Endothelial cell of umbilical vein (primary cell): ENCODE data around the gene OR9Q2. TPM values are rescaled to one million over a fixed set of nuclear protein-coding genes. Genes with fewer than 3 reads are reported as not detected.
"Not testable (repeated sequence)": the region's sequence is repeated elsewhere in the genome, so short reads cannot be mapped to it uniquely, and the experiment has no call there.

Experiments
- BruUV-seq: library from RNA; stranded (reverse); fragments of 400-500 nt; replicated peaks from 2 replicates; lab custom pipeline; 2021; lab: Mats Ljungman, UMichigan
- CTCF ChIA-PET: fragments of 300-600, 350-600 bp; sonication (Branson Sonifier 250); formaldehyde crosslinking; loops from one replicate; lab custom pipeline; 2021; ENCODE audit warnings: antibody characterized with exemption, inconsistent platforms; lab: Charles Lee
- POLR2A ChIA-PET: fragments of 300-600, 350-600 bp; sonication (Branson Sonifier 250); formaldehyde crosslinking; loops from one replicate; lab custom pipeline; 2021; ENCODE audit warnings: antibody characterized with exemption, inconsistent platforms; lab: Charles Lee
- DNase-seq: peaks from one replicate; pipeline ENCODE4 v3.0.0-alpha.2; 2011; ENCODE audit warnings: low read depth, low spot score
- FAIRE-seq: peaks from 2 replicates; lab custom pipeline; 2011; peaks lifted over from hg19 to GRCh38; lab: Jason Lieb, UNC
- H2AFZ ChIP-seq: 2 replicates; pipeline ENCODE4 v1.6.0; 2012; ENCODE audit warnings: low read depth, low read length, control low read depth, inconsistent platforms
- H3K27ac ChIP-seq: 2 replicates; pipeline ENCODE4 v1.5.1; 2011; ENCODE audit warnings: low read depth, mild to moderate bottlenecking, control low read depth, low read length, moderate library complexity; ENCODE audit not compliant: insufficient read depth
- H3K27me3 ChIP-seq, 2 experiments: 2 replicates each; pipeline versions ENCODE4 v1.6.0 to v1.6.1; 2011; ENCODE audit warnings: low read length in 2 of 2, mixed read lengths in 1 of 2; ENCODE audit not compliant: control insufficient read depth in 2 of 2, insufficient read depth in 2 of 2
- H3K36me3 ChIP-seq, 2 experiments: 2 replicates in 1 of 2; 3 replicates in 1 of 2; pipeline ENCODE4 v1.5.1; 2011; ENCODE audit warnings: low read length in 2 of 2, mild to moderate bottlenecking in 1 of 2, moderate library complexity in 1 of 2; ENCODE audit not compliant: control insufficient read depth in 2 of 2, insufficient read depth in 2 of 2; ENCODE audit errors: extremely low read depth in 1 of 2
- H3K4me1 ChIP-seq: 3 replicates; pipeline ENCODE4 v1.5.1; 2011; ENCODE audit warnings: mild to moderate bottlenecking, low read length; ENCODE audit not compliant: control insufficient read depth, insufficient read depth; ENCODE audit errors: extremely low read depth
- H3K4me2 ChIP-seq: 2 replicates; pipeline ENCODE4 v1.6.1; 2011; ENCODE audit warnings: low read length, control low read depth, mixed read lengths; ENCODE audit not compliant: insufficient read depth
- H3K4me3 ChIP-seq, 3 experiments: fragments of 200-600 bp in 1 of 3; sonication (generic), shearing (Covaris generic) in 1 of 3; replicated peaks in 1 of 3; 2 replicates each; pipeline ENCODE4 v1.5.1; 2011 to 2016; ENCODE audit warnings: control low read depth in 3 of 3, low read length in 3 of 3, mild to moderate bottlenecking in 2 of 3, inconsistent platforms in 1 of 3, low read depth in 1 of 3, moderate library complexity in 1 of 3; ENCODE audit not compliant: insufficient read depth in 1 of 3
- H3K79me2 ChIP-seq: 2 replicates; pipeline ENCODE4 v1.6.0; 2012; ENCODE audit warnings: low read length, inconsistent platforms; ENCODE audit not compliant: control insufficient read depth, insufficient read depth
- H3K9ac ChIP-seq: replicated peaks from 2 replicates; pipeline ENCODE3; 2011; ENCODE audit warnings: low read length, control low read depth; ENCODE audit not compliant: insufficient read depth; ENCODE audit errors: extremely low read depth
- H3K9me1 ChIP-seq: replicated peaks from 3 replicates; pipeline ENCODE4 v1.6.0; 2011; ENCODE audit warnings: mild to moderate bottlenecking, low read length; ENCODE audit not compliant: control insufficient read depth, insufficient read depth; ENCODE audit errors: extremely low read depth
- H3K9me3 ChIP-seq: replicated peaks from 2 replicates; pipeline ENCODE4 v1.5.1; 2012; ENCODE audit warnings: low read length, inconsistent platforms; ENCODE audit not compliant: control insufficient read depth, insufficient read depth
- H4K20me1 ChIP-seq: replicated peaks from 2 replicates; pipeline ENCODE3; 2011; ENCODE audit warnings: mild to moderate bottlenecking, low read length; ENCODE audit not compliant: control insufficient read depth, insufficient read depth; ENCODE audit errors: extremely low read depth
- EZH2 ChIP-seq: IDR thresholded peaks from 2 replicates; pipeline ENCODE4 v1.6.1; 2012; ENCODE audit warnings: borderline replicate concordance, low read depth, mild to moderate bottlenecking, moderate library complexity, low read length, inconsistent platforms; ENCODE audit not compliant: severe bottlenecking
- FOS ChIP-seq: IDR thresholded peaks from 2 replicates; pipeline ENCODE4 v1.6.1; 2011; ENCODE audit warnings: mild to moderate bottlenecking, low read length, moderate library complexity, borderline replicate concordance; ENCODE audit not compliant: insufficient read depth
- JUN ChIP-seq: IDR thresholded peaks from 2 replicates; pipeline ENCODE4 v1.6.1; 2011; ENCODE audit warnings: borderline replicate concordance, low read depth; ENCODE audit not compliant: insufficient read length, insufficient read depth
- MAX ChIP-seq: IDR thresholded peaks from 2 replicates; pipeline ENCODE4 v1.6.1; 2011; ENCODE audit not compliant: insufficient read depth, insufficient read length
- MYC ChIP-seq: IDR thresholded peaks from one replicate; pipeline ENCODE4 v1.6.1; 2011; ENCODE audit warnings: mild to moderate bottlenecking, low read depth, low read length
- POLR2A ChIP-seq: IDR thresholded peaks from 2 replicates; pipeline ENCODE4 v1.6.1; 2012; ENCODE audit warnings: low read depth, mild to moderate bottlenecking, control low read depth, low read length
- POLR2AphosphoS5 ChIP-seq: IDR thresholded peaks from 2 replicates; pipeline ENCODE4 v1.6.1; 2012; ENCODE audit warnings: low read depth, mild to moderate bottlenecking, control low read depth, low read length, moderate library complexity; ENCODE audit not compliant: insufficient read depth
- dilution Hi-C: fragments of 300-500 bp; cut with MboI; formaldehyde crosslinking; loops from one replicate; pipeline ENCODE4 v1.15.0; 2019; ENCODE audit warnings: low sequenced_read_pairs; ENCODE audit not compliant: extremely low pct_ligation_motif_present
- intact Hi-C: fragments of 100-400 bp; cut with micrococcal nuclease; formaldehyde crosslinking; loops from one replicate; pipeline ENCODE4 v1.10.0; 2022
- polyA plus RNA-seq, 4 experiments: library from polyadenylated mRNA; depleted of rRNA in 3 of 4; stranded (reverse) in 3 of 4; unstranded in 1 of 4; fragments of >200 nt; gene quantifications; 2 replicates each; pipeline versions ENCODE4 v1.2.1 to v1.2.3, GENCODE V29; 2011 to 2012; ENCODE audit warnings: missing spikeins in 1 of 4
- total RNA-seq: library from RNA; stranded (reverse); gene quantifications from 2 replicates; pipeline ENCODE4 v1.2.3, GENCODE V29; 2021

OR9Q2 gene
- total and polyA plus RNA-seq, 2 donors (not counting 3 experiments of a cell fraction or from before 2014, with no cell fraction given), result not detected

- Histone ChIP-seq H3K27me3 (no peaks in the 10 kb centered on the region), H3K9ac (no peak overlapping the region), H3K79me2 (no peaks in the 10 kb centered on the region), H3K4me2 (no peak overlapping the region), H3K9me3 (no peaks in the 10 kb centered on the region), H3K4me3 (no peak overlapping the region), H3K36me3 (no peaks in the 10 kb centered on the region), H3K9me1 (no peaks in the 10 kb centered on the region), H3K27ac (no peak overlapping the region), H4K20me1 (no peaks in the 10 kb centered on the region), H3K4me1 (no peaks in the 10 kb centered on the region), H2AFZ (no peak overlapping the region)
- intact Hi-C loops, result no loop called here
- ChIA-PET POLR2A (no interaction called here), CTCF (no interaction called here)
- BruUV-seq, result no TSS peak
- dilution Hi-C loops, result no loop called here
- DNase-seq (no peak), FAIRE-seq (no peak)
- TF ChIP-seq MAX (no peak), POLR2AphosphoS5 (no peak), MYC (no peak), POLR2A (no peak), EZH2 (no peak), FOS (no peak)
These were observed 10.4 kb downstream of the OR9Q2 start for GRCh38 chr11:58199271-58199670.

- no peaks in the 10 kb centered on the region for H3K9me3 ChIP-seq
- no peak within 1 kb of the TSS for H3K4me2 ChIP-seq
- DNase-seq (no peak), FAIRE-seq (no peak)
- BruUV-seq, result no TSS peak
- no peak for TF ChIP-seq JUN
- no peaks in the 10 kb centered on the region for H3K36me3 ChIP-seq
- H4K20me1 ChIP-seq, result no peaks in the 10 kb centered on the region
- CTCF ChIA-PET, result no interaction called here
- no peak within 1 kb of the TSS for H3K4me3 ChIP-seq
- no peaks in the 10 kb centered on the region for H3K27me3 ChIP-seq
- H3K9me1 ChIP-seq, result no peaks in the 10 kb centered on the region
- H3K9ac ChIP-seq, result no peak within 1 kb of the TSS
- no peaks in the 10 kb centered on the region for H3K4me1 ChIP-seq
- dilution Hi-C loops, result no loop called here
- no peaks in the 10 kb centered on the region for H3K79me2 ChIP-seq
- intact Hi-C loops, result no loop called here
- no peak within 1 kb of the TSS for H3K27ac ChIP-seq
- no peak within 1 kb of the TSS for H2AFZ ChIP-seq
- POLR2A ChIA-PET, result no interaction called here
These were observed 15.2 kb downstream of the OR9Q2 start, which contains the start of gene OR1S2 for GRCh38 chr11:58204042-58204441. Gene OR1S2 (minus strand): TSS chr11:58204142. CDS start chr11:58204142, 0 bp downstream.

- CTCF ChIA-PET, H3K4me2 ChIP-seq, H3K27ac ChIP-seq, DNase-seq, H3K9me3 ChIP-seq, POLR2A ChIA-PET, H3K36me3 ChIP-seq, H2AFZ ChIP-seq, H4K20me1 ChIP-seq, intact Hi-C loops, H3K27me3 ChIP-seq, H3K9me1 ChIP-seq, H3K4me3 ChIP-seq, FAIRE-seq, BruUV-seq, H3K4me1 ChIP-seq, dilution Hi-C loops, H3K79me2 ChIP-seq, H3K9ac ChIP-seq: not testable (repeated sequence)
These were observed 23.6 kb downstream of the OR9Q2 start, which contains the start of gene OR1S1 for GRCh38 chr11:58212420-58212819. Gene OR1S1 (plus strand): TSS chr11:58212720.
